NCI-H510A treated with DMSO at 0.1 percent for 48 hours (cell line): ENCODE measurements around the gene TMEM272.

Experiments
- DNase-seq: peaks from one replicate; lab custom pipeline; 2025; lab: John Stamatoyannopoulos, UW

The TMEM272 gene

GRCh38 chr13:51804295-51805172, 40.4 kb downstream of the TMEM272 start:
- no peak for DNase-seq

DNA sequence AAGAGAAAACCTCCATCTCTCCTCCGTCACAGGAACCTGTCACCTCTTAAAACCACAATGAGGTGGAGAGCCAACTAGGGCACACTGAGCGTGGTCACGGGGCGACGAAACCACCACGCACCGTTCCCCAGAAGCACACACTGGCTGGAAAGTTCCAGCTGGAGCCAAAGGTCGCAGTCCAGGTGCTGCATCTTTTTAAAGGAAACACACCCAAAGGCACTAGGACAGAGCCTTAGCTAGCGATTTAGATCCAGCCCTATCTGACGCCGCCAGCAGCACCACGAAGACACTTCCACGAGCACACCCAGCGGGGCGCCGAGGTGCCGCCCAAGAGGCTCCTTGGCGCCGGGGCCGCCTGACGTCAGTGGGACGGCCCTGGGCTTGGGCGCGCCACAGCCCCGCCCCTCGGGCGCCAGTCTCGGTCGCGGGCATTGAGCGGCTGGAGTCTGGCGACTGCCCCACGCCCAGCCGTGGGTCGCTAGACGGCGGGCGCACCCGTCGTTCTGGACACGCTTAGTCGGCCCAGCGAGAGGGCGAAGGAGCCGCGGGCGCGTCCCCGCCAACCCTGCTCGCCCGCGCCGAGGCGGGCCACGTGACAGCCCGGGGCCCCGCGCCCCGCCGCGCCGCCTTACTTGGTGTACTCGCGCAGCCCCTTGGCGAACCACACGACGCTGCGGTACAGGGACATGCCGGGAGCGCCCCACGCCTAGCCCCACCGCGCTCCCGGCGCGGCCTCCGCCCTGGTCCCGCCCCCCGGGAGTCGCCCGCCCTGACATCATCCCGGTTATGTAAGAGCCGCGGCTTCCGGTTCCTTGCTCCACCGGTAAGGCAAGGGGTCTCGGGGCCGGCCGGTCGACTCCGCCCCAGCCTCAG, 41.3 kb downstream of the TMEM272 start, which contains the start of gene DHRS12:
Gene DHRS12, minus strand, starts transcription at position 742 of the 873 bp plus-strand sequence. CDS start 4,504 bp downstream, outside the sequence.
- peak; percentile 61 for DNase-seq

GRCh38 chr13:51802631-51803418, 42.2 kb downstream of the TMEM272 start:
- no peak for DNase-seq

- no peak for DNase-seq
Measured at GRCh38 chr13:51801631-51802099, 43.3 kb downstream of the TMEM272 start.

GRCh38 chr13:51800486-51800885, 44.5 kb downstream of the TMEM272 start:
- no peak for DNase-seq

- DNase-seq, result no peak
Measured at GRCh38 chr13:51799261-51799660, 45.7 kb downstream of the TMEM272 start.

GRCh38 chr13:51797664-51798488, 47.1 kb downstream of the TMEM272 start:
- DNase-seq, result peak; percentile 70

GRCh38 chr13:51796546-51796945, 48.4 kb downstream of the TMEM272 start:
- no peak for DNase-seq

DNA sequence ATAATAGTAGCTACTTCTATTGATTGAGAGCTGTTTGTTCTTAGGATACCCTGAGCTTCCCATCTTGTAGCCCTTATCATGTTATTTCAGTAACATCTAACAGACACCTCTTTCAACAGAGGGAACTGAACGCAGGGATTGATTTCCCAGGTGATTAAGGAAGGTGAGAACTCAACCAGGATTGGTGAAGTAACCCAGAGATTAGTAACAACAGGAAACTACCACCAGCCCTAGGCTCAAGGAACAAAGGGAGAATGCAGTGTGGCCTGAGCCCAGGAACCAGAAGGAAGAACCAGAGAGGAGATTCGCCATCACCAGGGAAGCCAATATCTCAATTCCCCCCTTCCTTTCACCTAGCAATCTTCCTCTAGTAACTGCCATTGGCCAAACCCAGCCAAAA, 49.6 kb downstream of the TMEM272 start:
- DNase-seq, result no peak

GRCh38 chr13:51794964-51795363, 50.0 kb downstream of the TMEM272 start:
- peak; percentile 55 for DNase-seq

DNA sequence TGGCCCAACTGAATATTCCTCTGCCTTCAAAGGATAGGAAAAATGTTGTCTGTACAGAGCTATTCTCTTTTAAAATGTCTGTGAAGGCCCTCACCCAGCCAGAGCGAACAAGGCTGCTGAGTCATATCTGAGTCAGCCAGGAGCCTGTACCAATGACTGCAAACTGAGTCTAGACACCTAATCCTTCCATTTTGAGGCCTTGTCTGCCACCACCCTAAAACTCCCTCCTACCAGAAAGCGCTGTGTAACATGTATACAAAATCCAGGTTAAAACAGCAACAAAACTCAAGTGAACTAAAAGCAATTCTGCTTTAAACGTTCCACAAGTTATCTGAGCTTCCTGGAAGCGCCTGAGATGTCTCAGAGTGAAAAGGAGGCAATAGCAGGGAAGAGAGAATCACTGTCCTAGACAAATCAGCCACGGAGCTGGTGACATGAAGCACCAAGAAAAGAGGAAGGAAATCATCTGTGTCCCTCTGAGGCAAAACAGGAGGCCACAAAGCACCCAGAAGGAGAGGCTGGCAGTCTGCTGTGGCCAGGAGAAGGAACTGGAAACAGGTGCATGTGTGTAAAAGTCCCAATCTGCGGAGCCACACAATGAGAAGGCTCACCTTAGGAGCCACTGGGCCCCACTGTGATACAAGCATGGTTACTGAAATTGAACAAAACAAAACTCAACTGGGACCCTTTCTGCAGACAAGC, 51.3 kb downstream of the TMEM272 start:
- DNase-seq, result no peak

DNA sequence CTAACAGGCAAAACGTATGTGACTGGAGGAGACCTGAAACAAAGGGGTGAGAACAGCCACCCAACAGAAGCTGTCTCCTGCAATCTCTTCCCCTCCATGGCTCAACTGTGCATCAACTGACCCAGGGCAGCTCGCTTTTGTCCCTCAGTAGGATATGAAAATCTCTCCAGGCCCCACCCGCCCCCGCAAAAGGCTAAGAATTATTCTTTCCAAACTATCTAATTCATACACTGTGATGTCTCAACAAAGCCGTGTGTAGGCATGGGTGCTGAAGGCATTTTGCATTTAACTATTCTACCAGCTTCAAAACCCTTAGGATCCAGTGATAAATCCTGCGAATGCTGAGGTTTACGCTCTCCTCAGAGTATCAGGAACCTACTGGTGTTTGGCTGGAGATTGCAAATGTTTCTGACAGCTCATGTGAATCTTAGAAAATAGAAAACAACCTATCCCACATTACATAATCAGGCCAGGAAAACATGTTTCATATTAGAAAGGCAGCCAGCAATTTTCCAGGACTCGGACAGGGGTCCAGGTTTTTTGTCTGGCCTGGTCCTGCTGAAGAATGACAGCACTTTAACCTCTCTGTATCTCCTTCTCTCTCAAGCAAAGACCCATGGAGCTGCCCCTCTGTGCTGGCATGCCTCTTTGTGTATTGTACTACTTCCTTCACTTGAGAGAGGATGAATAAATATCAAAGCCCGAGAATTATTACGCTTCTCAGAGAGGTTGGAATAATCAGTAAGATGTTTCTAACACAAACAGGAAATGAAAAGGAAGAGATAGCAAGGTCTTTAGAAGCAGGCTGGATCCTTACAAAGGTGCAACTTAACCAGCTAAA, 58.3 kb downstream of the TMEM272 start:
- DNase-seq, result peak; percentile 7

DNA sequence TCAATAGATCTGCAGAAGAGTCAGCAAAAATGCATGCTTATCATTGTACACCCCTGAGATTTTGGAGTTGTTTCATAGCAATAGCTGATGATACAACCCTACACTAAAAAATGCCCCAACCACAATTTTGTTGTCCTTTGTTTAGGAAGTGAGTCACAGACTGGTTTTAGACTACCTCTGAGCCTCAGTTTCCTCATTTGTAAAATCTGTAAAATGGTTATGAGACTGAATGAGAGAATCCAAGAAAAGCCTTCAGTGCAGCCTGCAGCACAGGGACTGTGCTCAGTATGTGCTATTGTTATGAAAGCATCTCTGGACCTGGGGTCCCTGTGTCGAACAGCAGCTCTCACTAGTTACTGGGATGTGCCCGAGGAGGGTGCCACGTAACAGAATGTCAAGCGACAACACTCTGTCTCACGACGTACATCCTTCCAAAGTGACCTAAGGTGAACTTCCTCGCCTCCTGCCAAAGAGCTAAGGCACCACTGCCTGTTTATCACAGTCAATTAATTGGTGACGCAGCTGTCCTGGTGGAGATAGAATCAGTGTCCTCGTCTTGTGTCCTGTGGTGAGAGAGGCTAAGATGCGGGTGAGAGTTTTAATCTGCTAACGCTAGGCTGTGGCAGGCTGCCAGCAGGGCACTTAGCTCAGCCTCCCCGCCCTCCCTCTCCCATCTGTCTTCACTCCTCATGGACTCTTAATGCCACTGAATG, 59.1 kb downstream of the TMEM272 start:
- peak; percentile 79 for DNase-seq

- no peak for DNase-seq
Measured at GRCh38 chr13:51784097-51784496, 60.9 kb downstream of the TMEM272 start.

DNA sequence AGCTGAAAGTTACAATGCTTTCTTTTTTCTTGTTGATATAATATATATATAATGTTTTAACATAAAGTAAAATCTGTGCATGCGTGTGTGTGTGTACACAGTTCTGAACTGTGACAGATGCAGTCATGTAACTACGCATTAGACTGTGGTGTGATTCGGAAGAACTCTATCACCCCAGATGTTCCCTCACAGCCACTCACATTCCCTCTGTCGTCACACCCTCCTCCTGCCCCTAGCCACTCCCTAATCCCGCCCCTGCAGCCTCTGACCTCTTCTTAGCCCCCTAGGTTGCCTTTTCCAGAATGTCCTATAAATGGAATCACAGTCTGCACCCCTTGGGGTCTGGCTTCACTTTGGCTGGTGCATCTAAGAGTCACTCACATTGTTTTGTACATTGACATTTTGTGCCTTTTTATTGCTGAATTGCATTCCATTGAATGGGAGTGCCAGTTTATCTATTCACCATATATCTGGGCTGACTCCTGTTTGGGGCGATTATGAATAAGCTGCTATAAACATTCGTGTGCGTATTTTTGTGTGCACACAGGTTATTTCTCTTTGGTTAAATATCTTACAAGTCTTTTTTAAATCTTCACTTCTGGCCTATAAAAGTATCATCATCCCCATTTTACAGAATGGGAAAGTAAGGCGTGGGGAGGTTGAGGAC, 61.4 kb downstream of the TMEM272 start:
- DNase-seq, result no peak

DNA sequence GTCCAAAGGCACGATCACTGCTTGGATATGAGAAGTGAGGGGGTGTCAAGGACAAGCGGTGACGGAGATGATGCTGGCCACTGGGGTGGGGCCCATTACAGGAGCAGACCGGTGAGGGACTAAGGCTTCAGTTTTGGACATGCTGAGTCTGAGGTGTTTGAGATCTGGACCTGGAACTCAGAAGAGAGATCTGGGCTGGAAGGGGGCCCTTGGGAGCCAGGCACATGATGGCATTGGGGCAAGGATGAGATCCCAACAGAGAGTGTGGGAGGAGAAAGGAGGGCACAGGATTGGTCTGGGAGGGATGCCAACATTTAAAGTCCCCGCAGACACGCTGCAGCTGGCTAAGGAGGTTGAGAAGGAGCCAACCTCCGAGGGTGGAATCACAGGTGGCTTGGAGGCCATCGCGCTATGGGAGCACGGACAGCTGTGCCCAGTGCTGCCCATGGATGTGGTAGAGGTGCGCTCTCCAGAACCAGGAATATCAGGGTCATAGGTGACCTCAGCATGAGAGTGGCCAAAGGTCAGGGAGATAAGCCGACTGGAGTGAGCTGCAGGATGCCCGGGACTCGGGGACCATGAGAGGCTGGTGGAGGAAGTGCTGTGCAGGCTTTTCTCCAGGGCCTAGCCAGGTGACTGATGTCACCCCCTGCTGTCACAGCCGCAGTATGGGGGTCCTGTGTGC, 62.8 kb downstream of the TMEM272 start:
- no peak for DNase-seq

DNA sequence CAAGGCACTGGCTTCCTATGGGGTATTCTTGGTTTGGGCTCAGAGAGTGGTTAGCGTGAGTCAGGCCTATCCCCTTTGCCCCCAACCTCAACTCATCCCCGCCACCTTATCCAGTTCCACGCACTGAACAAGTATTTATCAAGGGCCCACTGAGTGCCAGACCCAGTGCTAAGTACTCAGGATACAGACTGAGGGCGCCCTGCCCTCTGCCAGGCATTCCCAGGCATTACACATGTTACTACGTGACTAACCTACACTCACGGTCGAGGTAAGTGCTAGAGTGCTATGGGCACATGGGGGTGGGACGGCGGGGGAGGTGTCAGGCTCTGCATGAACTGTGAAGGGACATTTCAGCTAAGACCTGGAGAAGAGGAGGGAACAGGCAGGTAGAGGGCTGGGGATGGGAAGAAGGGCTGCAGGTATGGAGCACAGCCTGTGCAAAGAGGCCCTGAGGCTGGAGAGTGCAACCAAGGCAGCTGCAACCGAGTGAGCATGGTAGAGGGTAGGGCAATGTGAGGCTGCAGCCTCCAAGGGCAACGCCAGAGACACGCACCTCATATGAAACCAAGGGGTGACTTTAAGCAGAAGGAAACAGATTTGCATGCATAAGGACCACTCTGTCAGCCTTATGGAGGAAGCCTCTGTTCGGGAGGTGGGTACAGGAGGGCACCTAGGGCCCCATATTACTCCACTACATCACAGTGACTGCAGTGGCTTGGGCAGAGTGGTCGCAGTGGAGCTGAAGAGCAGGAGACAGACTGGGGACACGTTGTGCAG, 63.5 kb downstream of the TMEM272 start:
- DNase-seq, result peak; percentile 9
